H1 (cell line): ENCODE data around the gene MUS81. TPM values are rescaled to one million over a fixed set of nuclear protein-coding genes. Genes with fewer than 3 reads are reported as not detected.

Experiments
- ASH2L ChIP-seq: fragments of 200-600, 300-600 bp; sonication (generic); IDR thresholded peaks from one replicate; pipeline ENCODE4 v1.7.1; 2017; ENCODE audit warnings: low read length
- CHD1 ChIP-seq: IDR thresholded peaks from 2 replicates; pipeline ENCODE4 v1.6.1; 2012; ENCODE audit warnings: low read depth, low read length, improper control_type of control experiment
- CHD2 ChIP-seq: IDR thresholded peaks from 2 replicates; pipeline ENCODE4 v1.6.1; 2012; ENCODE audit warnings: low read length, improper control_type of control experiment
- EGR1 ChIP-seq: IDR thresholded peaks from 2 replicates; pipeline ENCODE4 v1.6.1; 2011; ENCODE audit warnings: low read depth, low read length, borderline replicate concordance
- EZH2 ChIP-seq: fragments of 200-600 bp; sonication (generic); IDR thresholded peaks from 2 replicates; pipeline ENCODE4 v1.7.1; 2012; ENCODE audit warnings: low read depth, mild to moderate bottlenecking, moderate library complexity, low read length, inconsistent platforms; ENCODE audit not compliant: severe bottlenecking
- GABPA ChIP-seq: IDR thresholded peaks from 2 replicates; pipeline ENCODE4 v1.6.1; 2011; ENCODE audit warnings: mild to moderate bottlenecking, low read length, moderate library complexity, borderline replicate concordance; ENCODE audit not compliant: insufficient read depth
- GTF2F1 ChIP-seq: IDR thresholded peaks from 2 replicates; pipeline ENCODE4 v1.6.1; 2012; ENCODE audit warnings: low read depth, low read length, improper control_type of control experiment, borderline replicate concordance
- HDAC2 ChIP-seq, 2 experiments: fragments of 300-600 bp in 1 of 2; sonication (generic) in 1 of 2; IDR thresholded peaks; 2 replicates each; pipeline ENCODE4 v1.6.1; 2011 to 2012; ENCODE audit warnings: low read depth in 2 of 2, low read length in 2 of 2, mild to moderate bottlenecking in 2 of 2, moderate library complexity in 2 of 2, borderline replicate concordance in 1 of 2, inconsistent platforms in 1 of 2
- JUND ChIP-seq: IDR thresholded peaks from 2 replicates; pipeline ENCODE4 v1.6.1; 2011; ENCODE audit warnings: mild to moderate bottlenecking, improper control_type of control experiment, low read length
- KDM4A ChIP-seq: IDR thresholded peaks from one replicate; pipeline ENCODE4 v1.7.1; 2012; ENCODE audit warnings: low read depth, mild to moderate bottlenecking, moderate library complexity, low read length, inconsistent platforms; ENCODE audit not compliant: severe bottlenecking
- MAFK ChIP-seq: IDR thresholded peaks from 2 replicates; pipeline ENCODE4 v1.6.1; 2012; ENCODE audit warnings: low read depth, mild to moderate bottlenecking, improper control_type of control experiment, low read length
- RAD21 ChIP-seq, 2 experiments: IDR thresholded peaks in 1 of 2; conservative IDR thresholded peaks in 1 of 2; 2 replicates each; pipeline ENCODE4 v1.6.1; 2011; ENCODE audit warnings: low read depth in 2 of 2, low read length in 2 of 2, improper control_type of control experiment in 1 of 2, inconsistent platforms in 1 of 2, mild to moderate bottlenecking in 1 of 2, moderate library complexity in 1 of 2
- RFX5 ChIP-seq: IDR thresholded peaks from 2 replicates; pipeline ENCODE4 v1.6.1; 2011; ENCODE audit warnings: low read depth, low read length, improper control_type of control experiment, borderline replicate concordance
- RXRA ChIP-seq: IDR thresholded peaks from 2 replicates; pipeline ENCODE4 v1.6.1; 2011; ENCODE audit warnings: low read depth, mild to moderate bottlenecking, low read length, moderate library complexity; ENCODE audit not compliant: insufficient read depth
- SIN3A ChIP-seq, 2 experiments: IDR thresholded peaks in 1 of 2; conservative IDR thresholded peaks in 1 of 2; 2 replicates each; pipeline ENCODE4 v1.6.1; 2011 to 2012; ENCODE audit warnings: low read length in 2 of 2, improper control_type of control experiment in 1 of 2, low read depth in 1 of 2, mild to moderate bottlenecking in 1 of 2
- SP2 ChIP-seq: IDR thresholded peaks from 2 replicates; pipeline ENCODE4 v1.6.1; 2012; ENCODE audit warnings: mild to moderate bottlenecking, low read length, inconsistent platforms
- SRF ChIP-seq: IDR thresholded peaks from 2 replicates; pipeline ENCODE4 v1.6.1; 2011; ENCODE audit warnings: mild to moderate bottlenecking, low read depth, low read length, moderate library complexity
- SUZ12 ChIP-seq: fragments of 200-600 bp; sonication (generic); IDR thresholded peaks from 2 replicates; pipeline ENCODE4 v1.6.1; 2012; ENCODE audit warnings: mild to moderate bottlenecking, inconsistent platforms, low read length, moderate library complexity, mixed read lengths
- TCF12 ChIP-seq: IDR thresholded peaks from 2 replicates; pipeline ENCODE4 v1.6.1; 2011; ENCODE audit warnings: low read depth, mild to moderate bottlenecking, low read length
- ZNF274 ChIP-seq: IDR thresholded peaks from 2 replicates; pipeline ENCODE4 v1.7.0; 2012; ENCODE audit warnings: low read length, borderline replicate concordance; ENCODE audit errors: extremely low read depth
- polyA plus RNA-seq, 7 experiments: library from polyadenylated mRNA; depleted of rRNA in 3 of 7; stranded (reverse) in 5 of 7; unstranded in 2 of 7; fragments of >200 nt in 5 of 7; fragments of 200-250 nt in 2 of 7; gene quantifications; 1 replicate in 5 of 7; 2 replicates in 1 of 7; 4 replicates in 1 of 7; pipeline versions ENCODE4 v1.2.1 to v1.2.3, GENCODE V29; 2011 to 2013; ENCODE audit warnings: missing spikeins in 2 of 7, mixed read lengths in 2 of 7
- total RNA-seq: library from RNA; stranded (reverse); fragmentation: NEBNext Ultra II Directional; extraction: Animal tissue kit (Norgen Biotek cat#: 25700); gene quantifications from 2 replicates; pipeline ENCODE4 v1.2.1, GENCODE V29; 2021
- TF ChIP-seq, protein P1 (sequence below): IDR thresholded peaks from 2 replicates; pipeline ENCODE4 v1.6.1; 2012; ENCODE audit warnings: low read length, inconsistent platforms

Gene MUS81
- total and polyA plus RNA-seq, 2 of the 8 experiments (the other 6 are each of a cell fraction or from before 2014, with no cell fraction given): 30.2 to 31.5 TPM

- TF ChIP-seq ZNF274 (no peak), TCF12 (0 out of 2 replicates have a peak, but pooled peaks have one; percentile 3), RAD21 (IDR thresholded peaks at IDR 0.05 in 1 of 2, conservative IDR thresholded peaks at IDR 0.05 in 1 of 2; ENCODE audit: low read depth in 2 of 2, low read length in 2 of 2) (peak; percentile 42 to 64), SRF (peak; percentile 64), GABPA (peak; percentile 91), ASH2L (peak; percentile 60), CHD2 (no peak), HDAC2 (IDR thresholded peaks at IDR 0.05; ENCODE audit: borderline replicate concordance in 1 of 2, low read depth in 2 of 2, low read length in 2 of 2) (peak in 1 of 2 experiments; percentile 31; a peak in 1 of 4 replicates), SIN3A (conservative IDR thresholded peaks at IDR 0.05 in 1 of 2, IDR thresholded peaks at IDR 0.05 in 1 of 2; ENCODE audit: low read depth in 1 of 2, low read length in 2 of 2) (peak; percentile 65 to 78; a peak in 2 of 4 replicates), CHD1 (no peak), EZH2 (no peak), EGR1 (peak; percentile 88), RXRA (no peak), GTF2F1 (peak; percentile 34; the same call in 1 of the 2 replicates), SUZ12 (no peak), MAFK (no peak), JUND (no peak), KDM4A (peak; percentile 84), SP2 (no peak), RFX5 (no peak)
- TF ChIP-seq, protein P1, sequence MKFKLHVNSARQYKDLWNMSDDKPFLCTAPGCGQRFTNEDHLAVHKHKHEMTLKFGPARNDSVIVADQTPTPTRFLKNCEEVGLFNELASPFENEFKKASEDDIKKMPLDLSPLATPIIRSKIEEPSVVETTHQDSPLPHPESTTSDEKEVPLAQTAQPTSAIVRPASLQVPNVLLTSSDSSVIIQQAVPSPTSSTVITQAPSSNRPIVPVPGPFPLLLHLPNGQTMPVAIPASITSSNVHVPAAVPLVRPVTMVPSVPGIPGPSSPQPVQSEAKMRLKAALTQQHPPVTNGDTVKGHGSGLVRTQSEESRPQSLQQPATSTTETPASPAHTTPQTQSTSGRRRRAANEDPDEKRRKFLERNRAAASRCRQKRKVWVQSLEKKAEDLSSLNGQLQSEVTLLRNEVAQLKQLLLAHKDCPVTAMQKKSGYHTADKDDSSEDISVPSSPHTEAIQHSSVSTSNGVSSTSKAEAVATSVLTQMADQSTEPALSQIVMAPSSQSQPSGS: no peak
Observed at GRCh38 chr11:65888163-65888814, 28.1 kb downstream of the MUS81 start, which contains the start of gene FIBP (continued).
